Stomach smooth muscle (tissue), 2 donors: ENCODE results near the gene MAK.
"Not testable (repeated sequence)": the region's sequence is repeated elsewhere in the genome, so short reads cannot be mapped to it uniquely, and the experiment has no call there.

Source experiments
- H3K27ac ChIP-seq: one replicate; pipeline ENCODE4 v1.7.0; 2013; ENCODE audit warnings: mild to moderate bottlenecking, low read length, inconsistent platforms
- H3K27me3 ChIP-seq, 2 donors: one replicate each; pipeline ENCODE4 v1.7.0; 2013; ENCODE audit warnings: low read length in 2 of 2; ENCODE audit not compliant: insufficient read depth in 2 of 2, control insufficient read depth in 1 of 2
- H3K36me3 ChIP-seq, 2 donors: one replicate each; pipeline ENCODE4 v1.7.0; 2013; ENCODE audit warnings: low read length in 2 of 2; ENCODE audit not compliant: control insufficient read depth in 2 of 2, insufficient read depth in 2 of 2
- H3K4me1 ChIP-seq: one replicate; pipeline ENCODE4 v1.7.0; 2013; ENCODE audit warnings: low read length; ENCODE audit not compliant: control insufficient read depth, insufficient read depth
- H3K4me3 ChIP-seq, 2 donors: one replicate each; pipeline ENCODE4 v1.7.0; 2013; ENCODE audit warnings: low read length in 2 of 2
- H3K9ac ChIP-seq, 2 donors: one replicate each; pipeline ENCODE4 v1.7.0; 2013; ENCODE audit warnings: low read length in 2 of 2, mild to moderate bottlenecking in 1 of 2
- H3K9me3 ChIP-seq, 2 donors: one replicate each; pipeline ENCODE4 v1.7.0; 2013; ENCODE audit warnings: low read length in 2 of 2; ENCODE audit not compliant: control insufficient read depth in 2 of 2
- donor health status: healthy.
- donor health status: Pancreatic carcinoma.

MAK gene

DNA sequence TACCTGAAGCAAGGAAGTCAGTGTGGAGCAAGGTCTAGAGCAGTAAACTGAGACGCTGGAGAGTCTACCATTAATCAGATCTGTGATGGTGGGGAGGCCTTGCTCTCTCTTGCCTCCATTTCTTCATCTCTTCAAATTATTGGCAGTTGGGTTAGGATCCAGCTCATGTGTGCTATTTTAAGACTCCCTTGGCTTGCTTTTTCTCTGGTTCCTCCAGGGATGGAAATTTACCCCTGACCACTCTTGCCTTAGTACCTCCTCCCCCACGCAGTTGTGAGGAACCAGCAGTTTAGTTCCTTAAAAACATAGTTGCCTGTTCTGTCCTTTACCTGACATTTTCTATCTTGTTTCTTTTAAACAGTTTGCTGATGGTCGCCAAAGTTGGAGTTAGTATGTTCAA lies 108.1 kb downstream of the MAK start:
- Histone ChIP-seq H3K4me3 (no peak overlapping the region), H3K9ac (no peak overlapping the region), H3K27ac (no peak overlapping the region), H3K36me3 (peaks cover 21 to 29% of the 10 kb centered on the region in 2 donors), H3K4me1 (no peaks in the 10 kb centered on the region), H3K9me3 (no peaks in the 10 kb centered on the region), H3K27me3 (no peaks in the 10 kb centered on the region)

DNA sequence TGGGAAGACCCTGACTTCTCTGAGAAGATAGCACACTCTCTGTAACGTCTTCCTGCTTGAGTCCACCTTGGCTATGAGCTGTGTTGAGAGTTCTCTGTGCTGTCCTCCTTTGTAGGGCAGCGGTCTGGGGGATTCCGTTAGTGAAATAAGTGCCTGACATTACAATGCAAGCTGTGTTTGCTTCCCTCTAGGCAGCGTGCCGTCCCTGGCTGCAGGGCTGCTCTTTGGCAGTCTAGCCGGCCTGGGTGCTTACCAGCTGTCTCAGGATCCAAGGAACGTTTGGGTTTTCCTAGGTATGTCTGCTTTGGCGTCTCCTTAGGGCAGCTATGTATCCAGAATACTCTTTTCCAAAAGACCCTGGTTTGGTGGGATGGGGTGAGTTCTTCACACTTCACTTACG lies 112.6 kb downstream of the MAK start:
- no peak overlapping the region for H3K9ac ChIP-seq
- no peaks in the 10 kb centered on the region for H3K9me3 ChIP-seq
- H3K27ac ChIP-seq, result no peak overlapping the region
- H3K36me3 ChIP-seq, result peaks cover 6 to 15% of the 10 kb centered on the region in 2 donors
- no peak overlapping the region for H3K4me3 ChIP-seq
- H3K27me3 ChIP-seq, result no peaks in the 10 kb centered on the region
- peaks cover 29% of the 10 kb centered on the region for H3K4me1 ChIP-seq

DNA sequence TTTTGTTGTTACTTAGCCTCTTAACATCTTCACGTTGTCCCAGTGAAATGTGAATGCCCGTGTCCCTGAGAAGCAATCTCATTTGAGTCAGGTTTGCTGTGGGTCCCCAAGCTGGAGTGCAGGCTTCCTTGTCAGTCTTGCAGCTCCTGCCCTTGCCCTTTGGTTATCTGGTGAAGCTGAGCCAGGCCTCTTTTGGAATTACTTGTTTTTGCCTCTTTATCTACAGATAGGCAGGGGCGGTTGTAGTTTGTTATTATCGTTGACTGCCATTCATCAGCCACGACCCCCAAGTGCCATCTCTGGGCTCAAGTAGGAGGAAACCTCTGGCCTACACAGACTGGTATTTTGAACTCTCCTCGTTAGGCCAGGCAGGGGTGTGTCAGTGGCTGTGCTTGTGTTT lies 113.3 kb downstream of the MAK start:
- peaks cover 3 to 10% of the 10 kb centered on the region in 2 donors for H3K36me3 ChIP-seq
- H3K4me1 ChIP-seq, result peaks cover 33% of the 10 kb centered on the region
- H3K9ac ChIP-seq, result peak overlapping the region in 1 of 2 donors; percentile 86
- no peaks in the 10 kb centered on the region for H3K9me3 ChIP-seq
- no peaks in the 10 kb centered on the region for H3K27me3 ChIP-seq
- peak overlapping the region in 1 of 2 donors; percentile 29 for H3K4me3 ChIP-seq
- no peak overlapping the region for H3K27ac ChIP-seq

DNA sequence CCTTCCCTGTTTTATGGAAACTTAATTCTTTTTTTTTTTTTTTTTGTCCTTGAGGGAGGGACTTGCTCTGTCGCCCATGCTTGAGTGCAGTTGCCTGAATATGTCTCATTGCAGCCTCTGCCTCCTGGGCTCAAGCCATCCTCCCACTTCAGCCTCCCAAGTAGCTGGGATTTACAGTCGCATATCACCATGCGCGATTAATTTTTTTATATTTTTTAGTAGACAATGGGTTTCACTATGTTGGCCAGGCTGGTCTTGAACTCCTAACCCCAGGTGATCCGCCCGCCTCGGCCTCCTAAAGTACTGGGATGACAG lies 114.8 kb downstream of the MAK start:
- Histone ChIP-seq H3K4me1 (peaks cover 36% of the 10 kb centered on the region), H3K27ac (peak overlapping the region; percentile 78), H3K9me3 (no peaks in the 10 kb centered on the region), H3K27me3 (no peaks in the 10 kb centered on the region), H3K4me3 (peak overlapping the region; percentile 80 to 86), H3K9ac (peak overlapping the region; percentile 86 to 92), H3K36me3 (peaks cover 2 to 10% of the 10 kb centered on the region in 2 donors)

DNA sequence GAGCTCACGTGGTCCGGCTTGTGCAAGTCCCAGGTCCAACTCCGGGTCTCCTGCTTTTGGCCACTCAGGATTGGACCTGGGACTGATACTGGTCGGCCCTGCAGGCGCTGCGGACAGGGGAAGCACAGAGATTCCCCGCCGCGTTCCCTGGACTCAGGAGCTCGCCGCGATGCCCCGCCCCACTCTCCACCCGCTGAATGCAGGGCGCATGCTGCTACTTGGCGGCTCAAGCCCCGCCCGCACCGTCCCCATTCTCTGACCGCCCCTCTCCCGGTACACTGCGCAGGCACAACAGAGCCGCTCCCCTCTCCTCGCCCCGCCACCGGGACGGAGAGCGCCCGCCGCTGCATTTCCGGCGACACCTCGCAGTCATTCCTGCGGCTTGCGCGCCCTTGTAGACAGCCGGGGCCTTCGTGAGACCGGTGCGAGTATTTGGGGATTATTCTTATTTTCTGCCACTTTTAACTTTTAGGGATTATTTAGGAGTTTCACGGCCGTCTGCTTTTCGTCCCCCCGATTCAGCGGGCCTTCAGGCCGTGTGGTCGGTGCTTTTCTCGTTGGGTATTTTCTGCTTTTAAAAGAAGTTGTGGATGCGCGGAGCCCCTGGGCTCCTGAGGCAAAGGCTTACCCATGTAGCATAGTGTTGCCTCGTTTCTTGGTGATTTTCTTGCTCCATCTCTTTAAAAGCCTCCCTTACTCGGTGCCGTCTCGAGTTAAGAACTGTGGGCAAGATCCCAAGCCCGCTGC lies 115.3 kb downstream of the MAK start, which contains the start of gene TMEM14C:
TMEM14C (plus strand) TSS at position 251 of the 747 bp plus-strand sequence. CDS start 1,544 bp downstream, outside the sequence.
- Histone ChIP-seq H3K27ac (peak within 1 kb of the TSS; percentile 78), H3K9ac (peak within 1 kb of the TSS; percentile 86 to 92), H3K36me3 (peaks cover 2 to 6% of the 10 kb centered on the region in 2 donors), H3K27me3 (no peaks in the 10 kb centered on the region), H3K9me3 (no peaks in the 10 kb centered on the region), H3K4me1 (peaks cover 36% of the 10 kb centered on the region), H3K4me3 (peak within 1 kb of the TSS; percentile 80 to 86)

DNA sequence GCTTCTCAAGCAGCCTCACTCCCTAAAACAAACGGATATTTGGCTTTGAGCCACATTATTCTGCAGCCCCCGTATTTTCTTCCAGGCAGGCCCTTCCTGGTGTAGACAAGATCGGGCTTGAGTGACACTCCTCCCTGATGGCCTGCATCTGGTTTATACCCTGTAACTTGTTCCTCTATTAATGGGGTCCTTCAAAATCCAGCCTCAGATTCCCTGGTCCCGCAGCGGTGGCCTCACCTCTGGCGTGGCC lies 115.8 kb downstream of the MAK start:
- H3K4me1 ChIP-seq, result peaks cover 36% of the 10 kb centered on the region
- H3K27me3 ChIP-seq, result no peaks in the 10 kb centered on the region
- H3K4me3 ChIP-seq, result peak overlapping the region; percentile 74 to 86
- H3K36me3 ChIP-seq, result peaks cover 2 to 3% of the 10 kb centered on the region in 2 donors
- H3K9ac ChIP-seq, result peak overlapping the region; percentile 58 to 72
- peak overlapping the region; percentile 78 for H3K27ac ChIP-seq
- H3K9me3 ChIP-seq, result no peaks in the 10 kb centered on the region

DNA sequence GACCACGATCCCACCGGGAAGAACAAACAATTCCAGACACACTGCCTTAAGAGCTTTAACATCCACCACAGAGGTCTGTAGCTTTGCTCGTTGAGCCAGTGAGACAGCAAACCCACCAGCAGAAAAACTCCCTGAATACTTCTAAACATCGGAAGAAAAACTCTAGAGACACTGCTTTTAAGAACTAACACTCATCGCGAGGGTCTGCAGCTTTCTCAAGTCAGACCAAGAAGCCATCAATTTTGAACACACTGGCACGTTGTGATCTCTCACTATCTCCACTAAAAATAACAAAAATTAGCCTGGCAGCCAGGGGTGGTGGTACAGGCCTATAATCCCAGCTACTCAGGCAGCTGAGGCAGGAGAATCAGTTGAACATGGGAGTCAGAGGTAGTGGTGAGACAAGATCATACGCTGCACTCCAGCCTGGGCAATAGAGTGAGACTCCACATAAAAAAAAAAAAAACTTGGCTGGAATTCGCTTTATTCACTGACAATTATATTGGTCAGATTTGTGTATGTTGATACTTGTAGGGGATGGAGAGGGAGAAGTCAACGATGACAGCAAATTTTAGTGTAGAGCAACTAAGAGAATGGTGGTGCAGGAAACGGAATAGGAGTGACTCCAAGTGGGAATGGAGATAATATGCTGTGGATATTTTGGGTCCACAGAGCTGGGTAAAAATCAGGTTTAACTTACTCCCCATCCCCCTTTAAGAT lies 116.3 kb downstream of the MAK start:
- Histone ChIP-seq H3K4me1 (peaks cover 36% of the 10 kb centered on the region), H3K9ac (peak overlapping the region; percentile 58 to 72), H3K36me3 (peaks cover 2 to 3% of the 10 kb centered on the region in 2 donors), H3K27me3 (no peaks in the 10 kb centered on the region), H3K4me3 (peak overlapping the region; percentile 74 to 86), H3K9me3 (no peaks in the 10 kb centered on the region), H3K27ac (peak overlapping the region; percentile 78)

DNA sequence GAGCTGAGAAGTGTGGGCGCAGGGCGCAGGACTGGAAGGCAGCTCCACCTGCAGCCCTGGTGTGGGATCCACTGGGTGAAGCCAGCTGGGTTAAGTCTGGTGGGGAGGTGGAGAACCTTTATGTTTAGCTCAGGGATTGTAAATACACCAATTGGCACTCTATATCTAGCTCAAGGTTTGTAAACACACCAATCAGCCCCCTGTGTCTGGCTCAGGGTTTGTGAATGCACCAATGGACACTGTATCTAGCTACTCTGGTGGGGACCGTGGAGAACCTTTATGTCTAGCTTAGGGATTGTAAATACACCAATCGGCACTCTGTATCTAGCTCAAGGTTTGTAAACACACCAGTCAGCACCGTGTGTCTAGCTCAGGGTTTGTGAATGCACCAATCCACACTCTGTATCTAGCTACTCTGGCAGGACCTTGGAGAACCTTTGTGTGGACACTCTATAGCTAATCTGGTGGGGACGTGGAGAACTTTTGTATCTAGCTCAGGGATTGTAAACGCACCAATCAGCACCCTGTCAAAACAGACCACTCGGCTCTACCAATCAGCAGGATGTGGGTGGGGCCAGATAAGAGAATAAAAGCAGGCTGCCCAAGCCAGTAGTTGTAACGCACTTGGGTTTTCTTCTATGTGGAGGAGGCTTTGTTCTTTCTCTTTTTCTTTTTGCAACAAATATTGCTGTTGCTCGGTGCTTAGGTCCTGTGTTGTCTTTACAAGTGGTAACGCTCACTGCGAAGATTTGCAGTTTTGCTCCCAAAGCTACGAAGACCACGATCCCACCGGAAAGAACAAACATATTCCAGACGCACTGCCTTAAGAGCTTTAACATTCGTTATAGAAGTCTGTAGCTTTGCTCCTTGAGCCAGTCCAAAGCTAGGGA lies 117.1 kb downstream of the MAK start:
- Histone ChIP-seq H3K4me3 (peak overlapping the region in 1 of 2 donors; percentile 72), H3K4me1 (peaks cover 36% of the 10 kb centered on the region)
- not testable (repeated sequence) for H3K9ac ChIP-seq, H3K9me3 ChIP-seq, H3K27me3 ChIP-seq, H3K27ac ChIP-seq, H3K36me3 ChIP-seq

DNA sequence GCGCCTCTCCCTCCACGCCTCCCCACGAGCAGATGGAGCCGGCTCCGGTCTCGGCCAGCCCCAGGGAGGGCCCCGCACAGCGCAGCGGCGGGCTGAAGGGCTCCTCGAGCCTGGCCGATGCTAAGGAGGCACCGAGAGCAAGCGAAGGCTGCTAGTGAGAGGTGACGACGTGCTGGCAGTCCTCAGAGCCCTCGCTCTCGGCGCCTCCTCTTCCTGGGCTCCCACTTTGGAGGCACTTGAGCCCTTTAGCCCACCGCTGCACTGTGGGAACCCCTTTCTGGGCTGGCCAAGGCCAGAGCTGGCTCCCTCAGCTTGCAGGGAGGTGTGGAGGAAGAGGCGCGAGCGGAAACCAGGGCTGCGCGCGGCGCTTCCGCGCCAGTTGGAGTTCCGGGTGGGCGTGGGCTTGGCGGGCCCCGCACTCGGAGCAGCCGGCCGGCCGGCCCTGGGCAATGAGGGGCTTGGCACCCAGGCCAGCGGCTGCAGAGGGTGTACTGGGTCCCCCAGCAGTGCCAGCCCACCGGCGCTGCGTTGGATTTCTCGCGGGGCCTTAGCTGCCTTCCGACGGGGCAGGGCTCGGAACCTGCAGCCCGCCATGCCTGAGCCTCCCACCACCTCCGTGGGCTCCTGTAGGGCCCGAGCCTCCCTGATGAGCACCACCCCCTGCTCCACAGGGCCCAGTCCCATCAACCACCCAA lies 117.9 kb downstream of the MAK start:
- H3K27me3 ChIP-seq, result no peaks in the 10 kb centered on the region
- H3K4me3 ChIP-seq, result peak overlapping the region; percentile 54 to 72
- H3K9me3 ChIP-seq, result no peaks in the 10 kb centered on the region
- peak overlapping the region; percentile 24 for H3K27ac ChIP-seq
- H3K9ac ChIP-seq, result peak overlapping the region; percentile 47 to 53
- no peaks in the 10 kb centered on the region for H3K36me3 ChIP-seq
- H3K4me1 ChIP-seq, result peaks cover 36% of the 10 kb centered on the region

DNA sequence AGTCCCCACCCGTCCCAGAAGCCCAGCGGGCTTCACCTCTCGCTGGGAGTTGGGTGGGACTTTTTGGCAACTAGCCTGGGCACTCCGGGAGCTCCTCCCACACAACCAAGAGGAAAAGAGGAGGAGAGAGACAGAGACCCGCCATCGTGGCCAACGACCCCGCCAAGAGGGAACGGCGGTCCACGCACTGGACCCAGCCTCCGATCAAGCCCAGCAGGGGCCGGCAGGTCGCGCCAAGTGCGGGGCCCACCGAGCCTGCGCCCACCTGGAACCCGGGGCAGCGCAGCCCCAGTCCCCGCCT lies 118.4 kb downstream of the MAK start:
- no peaks in the 10 kb centered on the region for H3K36me3 ChIP-seq
- no peaks in the 10 kb centered on the region for H3K27me3 ChIP-seq
- H3K27ac ChIP-seq, result peak overlapping the region; percentile 24
- no peaks in the 10 kb centered on the region for H3K9me3 ChIP-seq
- peak overlapping the region; percentile 47 to 53 for H3K9ac ChIP-seq
- H3K4me1 ChIP-seq, result peaks cover 33% of the 10 kb centered on the region
- peak overlapping the region; percentile 54 to 72 for H3K4me3 ChIP-seq
